Right atrium auricular region (tissue), 2 donors: ENCODE results near the gene PTPN11. TPM values are rescaled to one million over a fixed set of nuclear protein-coding genes. Genes with fewer than 3 reads are reported as not detected.
"Not testable (repeated sequence)": the region's sequence is repeated elsewhere in the genome, so short reads cannot be mapped to it uniquely, and the experiment has no call there.

ENCODE experiments used
- DNase-seq: peaks from one replicate; pipeline ENCODE4 v3.0.0-alpha.2; 2019; ENCODE audit warnings: low spot score
- H3K27ac ChIP-seq, 2 donors: fragments of 200-600 bp; sonication (generic); 1 replicate in 1 of 2; 2 replicates in 1 of 2; pipeline ENCODE4 v1.5.1; 2016 to 2019
- H3K27me3 ChIP-seq, 2 donors: fragments of 200-600 bp; sonication (generic); one replicate each; pipeline versions ENCODE4 v1.5.1 to v1.6.0; 2017 to 2019
- H3K36me3 ChIP-seq: fragments of 200-600 bp; sonication (generic); one replicate; pipeline ENCODE4 v1.5.1; 2016
- H3K4me1 ChIP-seq, 2 donors: fragments of 200-600 bp; sonication (generic); one replicate each; pipeline versions ENCODE4 v1.5.1 to v1.6.0; 2017 to 2019
- H3K4me3 ChIP-seq, 2 donors: fragments of 200-600 bp; sonication (generic); 1 replicate in 1 of 2; 2 replicates in 1 of 2; pipeline ENCODE4 v1.5.1; 2017 to 2019; ENCODE audit warnings: mild to moderate bottlenecking in 1 of 2, moderate library complexity in 1 of 2
- H3K9me3 ChIP-seq, 2 donors: fragments of 200-600 bp; sonication (generic); one replicate each; pipeline ENCODE4 v1.5.1; 2019
- total RNA-seq, 2 donors: library from RNA; depleted of rRNA; stranded (reverse); fragments of >200 nt; gene quantifications; one replicate each; pipeline ENCODE4 v1.1.0, GENCODE V29; 2016
- TF ChIP-seq, protein P1 (sequence below), 2 donors: fragments of 200-600 bp; sonication (generic); IDR thresholded peaks; one replicate each; pipeline ENCODE4 v1.5.1; 2019; ENCODE audit warnings: antibody characterized with exemption in 2 of 2

PTPN11 gene
- total RNA-seq, 2 donors from 2014 or later, result 70.8 to 97.9 TPM

DNA sequence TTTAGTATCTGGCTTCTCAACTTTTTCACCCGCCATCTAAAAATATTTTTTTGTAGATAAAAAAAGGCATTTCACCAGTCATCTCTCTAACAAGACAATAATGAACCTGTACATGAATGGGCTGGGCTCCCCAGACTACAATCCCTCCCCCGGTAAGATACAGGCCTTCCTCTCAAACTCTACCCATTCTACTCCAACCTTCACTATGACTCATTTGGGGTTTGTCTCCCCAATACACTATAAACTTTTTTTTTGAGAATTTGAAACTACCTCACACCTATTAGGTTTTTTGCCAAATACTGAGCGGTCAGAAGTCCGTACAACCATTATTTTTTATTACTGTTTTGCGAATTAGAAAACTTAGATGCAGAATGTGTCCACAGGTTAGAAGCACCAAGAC is 10.1 kb upstream of the PTPN11 start:
- Histone ChIP-seq H3K27me3 (no peaks in the 10 kb centered on the region), H3K36me3 (peaks cover 44% of the 10 kb centered on the region), H3K9me3 (no peaks in the 10 kb centered on the region), H3K27ac (peak overlapping the region; percentile 86 to 92), H3K4me1 (peaks cover 0 to 18% of the 10 kb centered on the region in 2 donors), H3K4me3 (peak overlapping the region; percentile 80 to 82)
- DNase-seq, result no peak
- TF ChIP-seq, protein P1, sequence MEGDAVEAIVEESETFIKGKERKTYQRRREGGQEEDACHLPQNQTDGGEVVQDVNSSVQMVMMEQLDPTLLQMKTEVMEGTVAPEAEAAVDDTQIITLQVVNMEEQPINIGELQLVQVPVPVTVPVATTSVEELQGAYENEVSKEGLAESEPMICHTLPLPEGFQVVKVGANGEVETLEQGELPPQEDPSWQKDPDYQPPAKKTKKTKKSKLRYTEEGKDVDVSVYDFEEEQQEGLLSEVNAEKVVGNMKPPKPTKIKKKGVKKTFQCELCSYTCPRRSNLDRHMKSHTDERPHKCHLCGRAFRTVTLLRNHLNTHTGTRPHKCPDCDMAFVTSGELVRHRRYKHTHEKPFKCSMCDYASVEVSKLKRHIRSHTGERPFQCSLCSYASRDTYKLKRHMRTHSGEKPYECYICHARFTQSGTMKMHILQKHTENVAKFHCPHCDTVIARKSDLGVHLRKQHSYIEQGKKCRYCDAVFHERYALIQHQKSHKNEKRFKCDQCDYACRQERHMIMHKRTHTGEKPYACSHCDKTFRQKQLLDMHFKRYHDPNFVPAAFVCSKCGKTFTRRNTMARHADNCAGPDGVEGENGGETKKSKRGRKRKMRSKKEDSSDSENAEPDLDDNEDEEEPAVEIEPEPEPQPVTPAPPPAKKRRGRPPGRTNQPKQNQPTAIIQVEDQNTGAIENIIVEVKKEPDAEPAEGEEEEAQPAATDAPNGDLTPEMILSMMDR (IDR thresholded peaks at IDR 0.05), result no peak

DNA sequence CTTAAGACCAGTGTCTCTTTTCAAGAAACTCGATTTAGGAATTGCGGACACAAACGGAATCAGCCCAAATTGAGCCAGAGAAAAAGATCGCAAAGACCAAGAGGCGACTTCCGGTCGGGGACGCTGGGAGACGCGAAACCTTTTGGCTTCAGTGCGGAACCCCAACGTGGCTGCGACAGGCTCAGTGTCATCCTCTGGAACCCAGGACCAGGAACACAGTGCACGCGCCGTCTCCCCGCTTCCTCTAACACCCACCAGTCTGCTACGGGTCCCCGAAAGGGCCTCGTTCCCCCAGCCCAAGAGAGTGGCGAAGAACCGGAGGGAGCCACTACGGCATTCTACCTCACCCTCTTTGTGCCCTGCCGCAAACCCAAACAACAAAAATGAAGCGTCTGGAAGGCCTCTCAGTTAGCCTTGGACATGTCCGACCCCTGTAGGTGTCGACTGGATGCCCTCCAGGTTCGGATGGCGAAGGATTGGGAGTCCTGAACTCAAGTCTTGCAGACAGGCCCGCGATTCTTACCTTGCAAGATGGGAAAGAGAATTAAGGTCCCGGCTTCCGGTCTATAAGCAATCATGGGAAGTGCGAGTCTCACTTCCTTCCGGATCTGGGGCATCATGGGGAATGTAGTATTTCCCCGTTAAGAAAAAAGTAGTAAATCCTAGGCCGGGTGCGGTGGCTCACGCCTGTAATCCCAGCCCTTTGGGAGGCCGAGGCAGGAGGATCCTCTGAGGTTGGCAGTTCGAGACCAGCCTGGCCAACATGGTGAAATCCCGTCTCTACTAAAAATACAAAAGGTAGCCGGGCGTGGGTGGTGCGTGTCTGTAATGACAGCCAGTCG is 9.5 kb upstream of the PTPN11 start, which contains the start of gene RPL6:
Gene RPL6, minus strand, starts transcription at position 542 of the 842 bp plus-strand sequence. CDS start 949 bp downstream, outside the sequence.
- peak; percentile 89 for DNase-seq
- H3K27ac ChIP-seq, result peak within 1 kb of the TSS; percentile 86 to 92
- peak within 1 kb of the TSS; percentile 80 to 82 for H3K4me3 ChIP-seq
- H3K4me1 ChIP-seq, result peaks cover 0 to 18% of the 10 kb centered on the region in 2 donors
- H3K27me3 ChIP-seq, result no peaks in the 10 kb centered on the region
- TF ChIP-seq, protein P1 (IDR thresholded peaks at IDR 0.05), result no peak
- H3K9me3 ChIP-seq, result no peaks in the 10 kb centered on the region
- peaks cover 41% of the 10 kb centered on the region for H3K36me3 ChIP-seq

DNA sequence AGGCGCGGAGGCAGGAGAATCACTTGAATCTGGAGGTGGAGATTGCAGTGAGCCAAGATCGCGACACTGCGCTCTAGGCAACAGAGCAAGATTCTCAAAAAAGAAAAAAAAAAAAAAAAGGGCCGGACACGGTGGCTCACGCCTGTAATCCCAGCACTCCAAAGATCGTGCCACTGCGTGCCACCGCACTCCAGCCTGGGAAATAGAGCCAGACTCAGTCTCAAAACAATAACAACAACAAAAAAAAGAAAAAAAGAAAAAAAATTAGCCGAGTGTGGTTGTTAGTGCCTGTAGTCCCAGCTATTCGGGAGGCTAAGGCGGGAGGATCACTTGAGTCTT is 8.9 kb upstream of the PTPN11 start:
- Histone ChIP-seq H3K27me3 (no peaks in the 10 kb centered on the region), H3K4me3 (peak overlapping the region in 1 of 2 donors; percentile 82), H3K4me1 (peaks cover 0 to 18% of the 10 kb centered on the region in 2 donors), H3K9me3 (no peaks in the 10 kb centered on the region), H3K36me3 (peaks cover 35% of the 10 kb centered on the region), H3K27ac (no peak overlapping the region)
- no peak for DNase-seq
- TF ChIP-seq, protein P1 (IDR thresholded peaks at IDR 0.05), result no peak

DNA sequence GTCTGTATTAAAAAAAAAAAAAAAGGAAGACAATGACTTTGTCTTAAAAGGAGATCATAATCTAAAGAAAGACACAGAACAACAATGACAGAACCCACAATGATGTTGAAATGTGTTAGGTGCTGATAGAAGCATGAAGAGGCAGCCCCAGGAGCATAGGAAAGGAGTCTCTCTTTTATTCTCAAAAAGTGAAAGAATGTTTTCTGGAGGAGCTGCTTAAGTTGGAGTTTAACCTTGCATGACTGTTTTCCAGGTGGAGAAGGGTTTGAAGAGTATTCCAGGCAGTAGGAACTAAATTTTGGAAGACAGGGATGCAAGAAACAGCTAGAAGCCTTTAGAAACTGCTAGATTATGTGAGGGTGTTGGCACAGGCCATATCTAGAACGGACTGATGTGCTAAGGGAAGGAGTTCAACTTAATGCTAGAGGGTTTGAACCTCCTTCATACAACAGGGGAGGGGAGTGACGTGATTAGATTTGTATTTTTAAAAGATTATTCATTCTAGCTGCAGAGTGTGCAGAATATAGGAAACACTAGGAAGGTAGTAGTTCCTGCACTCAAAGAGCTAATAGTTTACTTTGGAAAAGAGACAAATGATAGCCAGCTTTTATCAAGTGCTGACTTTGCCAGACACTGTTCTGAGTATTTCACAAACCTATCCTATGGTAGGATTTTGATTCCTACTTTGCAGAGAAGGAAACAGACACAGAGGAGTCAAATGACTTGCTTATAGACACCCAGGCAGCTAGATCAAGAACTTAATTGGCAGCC is 4.7 kb upstream of the PTPN11 start:
- peaks cover 0 to 9% of the 10 kb centered on the region in 2 donors for H3K4me1 ChIP-seq
- TF ChIP-seq, protein P1 (IDR thresholded peaks at IDR 0.05), result no peak
- DNase-seq, result no peak

DNA sequence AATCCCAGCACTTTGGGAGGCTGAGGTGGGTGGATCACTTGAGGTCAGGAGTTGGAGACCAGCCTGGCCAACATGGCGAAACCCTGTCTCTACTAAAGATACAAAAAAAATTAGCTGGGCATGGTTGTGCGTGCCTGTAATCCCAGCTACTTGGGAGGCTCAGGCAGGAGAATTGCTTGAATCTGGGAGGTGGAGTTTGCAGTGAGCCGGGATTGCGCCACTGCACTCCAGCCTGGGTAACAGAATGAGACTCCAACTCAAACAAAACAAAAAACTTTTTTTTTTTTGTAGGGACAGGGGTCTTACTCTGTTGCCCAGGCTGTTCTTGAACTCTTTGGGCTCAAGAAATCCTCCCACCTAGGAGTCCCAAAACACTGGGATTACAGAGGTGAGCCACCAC is 3.3 kb upstream of the PTPN11 start:
- DNase-seq, H3K36me3 ChIP-seq, H3K4me3 ChIP-seq, H3K9me3 ChIP-seq, H3K27ac ChIP-seq, H3K27me3 ChIP-seq: not testable (repeated sequence)
- H3K4me1 ChIP-seq, result peaks cover 0 to 21% of the 10 kb centered on the region in 2 donors

More for the DNA sequence above, 4.7 kb upstream of the PTPN11 start:
- Histone ChIP-seq H3K27ac (no peak overlapping the region), H3K4me3 (no peak overlapping the region), H3K9me3 (no peaks in the 10 kb centered on the region), H3K27me3 (no peaks in the 10 kb centered on the region), H3K36me3 (no peaks in the 10 kb centered on the region)

DNA sequence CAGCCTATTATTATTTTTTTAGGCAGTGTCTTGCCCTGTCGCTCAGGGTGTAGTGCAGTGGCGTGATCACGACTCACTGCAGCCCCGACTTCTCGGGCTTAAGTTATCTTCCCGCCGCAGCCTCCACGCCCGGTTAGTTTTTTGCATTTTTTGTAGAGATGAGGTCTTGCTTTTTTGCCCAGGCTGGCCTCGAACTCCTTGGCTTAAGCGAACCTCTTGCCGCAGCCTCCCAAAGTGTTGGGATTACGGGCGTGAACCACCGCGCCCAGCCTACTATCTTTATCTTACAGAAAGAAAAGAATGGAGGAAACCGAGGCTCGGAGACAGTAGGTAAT is 507 bp upstream of the PTPN11 start:
- no peak for DNase-seq
- Histone ChIP-seq H3K9me3 (no peaks in the 10 kb centered on the region), H3K27ac (peak overlapping the region; percentile 98 to 99), H3K4me1 (peaks cover 0 to 48% of the 10 kb centered on the region in 2 donors), H3K27me3 (no peaks in the 10 kb centered on the region), H3K36me3 (no peaks in the 10 kb centered on the region), H3K4me3 (peak overlapping the region; percentile 82 to 88)
- TF ChIP-seq, protein P1 (IDR thresholded peaks at IDR 0.05), result no peak
